OCI-LY7 (cell line): Measurements from ENCODE around the gene HSPA14.

Source experiments
- CTCF ChIP-seq: fragments of 200-600 bp; sonication (generic); conservative IDR thresholded peaks from 2 replicates; pipeline ENCODE4 v1.5.1; 2014; ENCODE audit warnings: mild to moderate bottlenecking, antibody characterized with exemption, low read length, moderate library complexity, mixed read lengths
- EZH2phosphoT487 ChIP-seq: fragments of 200-600 bp; sonication (generic); IDR thresholded peaks from 2 replicates; pipeline ENCODE4 v1.6.1; 2018; ENCODE audit warnings: low read depth, borderline replicate concordance, mild to moderate bottlenecking, mixed run types, antibody characterized with exemption, low read length, moderate library complexity, mixed read lengths

GRCh38 chr10:14878266-14879123, 40.4 kb downstream of the HSPA14 start, which contains the start of gene SUV39H2:
- TF ChIP-seq CTCF (no peak), EZH2phosphoT487 (no peak)
